Stimulated activated effector memory CD8-positive, alpha-beta T cell treated with anti-CD3 and anti-CD28 coated beads, Interleukin-12 subunit alpha, Interleukin-12 subunit beta, amount 100 ng/mL, for 72 hours (primary cell): ENCODE data around the gene PTPRN2.
"Not testable (repeated sequence)": the region's sequence is repeated elsewhere in the genome, so short reads cannot be mapped to it uniquely, and the experiment has no call there.

Experiments used
- ATAC-seq: fragments of 150-1000 bp; cut with Tn5 transposase; 2 replicates; pipeline ENCODE4 v1.10.0; 2021
- DNase-seq, 2 donors: peaks; one replicate each; pipeline ENCODE4 v3.0.0; 2021 to 2022; ENCODE audit warnings: low spot score in 2 of 2
- H3K27ac Mint-ChIP-seq: one replicate; pipeline ENCODE4 v1.8.0; 2022; ENCODE audit warnings: mild to moderate bottlenecking, mixed read lengths
- H3K36me3 Mint-ChIP-seq: one replicate; pipeline ENCODE4 v1.8.0; 2022; ENCODE audit warnings: mild to moderate bottlenecking, mixed read lengths
- H3K4me1 Mint-ChIP-seq: one replicate; pipeline ENCODE4 v1.8.0; 2022; ENCODE audit warnings: mixed read lengths
- H3K4me3 Mint-ChIP-seq: one replicate; pipeline ENCODE4 v1.8.0; 2022; ENCODE audit warnings: mild to moderate bottlenecking, mixed read lengths
- H3K9me3 Mint-ChIP-seq: one replicate; pipeline ENCODE4 v1.8.0; 2022; ENCODE audit warnings: mixed read lengths

Gene PTPRN2

DNA sequence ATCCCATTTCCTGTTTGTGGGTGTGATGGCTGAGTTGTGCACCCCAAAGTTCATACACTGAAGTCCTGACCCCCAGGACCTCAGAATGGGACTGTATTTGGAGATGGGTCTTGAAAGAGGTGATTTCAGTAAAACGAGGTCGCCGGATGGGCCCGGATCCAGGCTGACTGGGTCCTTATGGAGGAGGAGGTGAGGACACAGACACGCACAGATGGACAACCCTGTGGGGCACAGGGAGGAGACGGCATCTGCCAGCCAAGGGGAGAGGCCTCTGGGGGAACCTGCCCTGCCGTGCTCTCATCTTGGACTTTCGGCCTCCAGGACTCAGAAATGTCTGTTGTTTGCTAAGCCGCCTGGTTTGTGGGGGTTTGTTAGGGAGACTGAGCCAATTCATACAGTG, 61.1 kb downstream of the PTPRN2 start:
- H3K4me1 Mint-ChIP-seq = no peaks in the 10 kb centered on the region
- ATAC-seq (no peak), DNase-seq (no peak)
- H3K36me3 Mint-ChIP-seq = no peaks in the 10 kb centered on the region
- no peaks in the 10 kb centered on the region for H3K9me3 Mint-ChIP-seq
- H3K4me3 Mint-ChIP-seq = no peak overlapping the region
- no peak overlapping the region for H3K27ac Mint-ChIP-seq

- ATAC-seq (peak; percentile 25), DNase-seq (no peak)
- Mint-ChIP-seq H3K9me3 (no peaks in the 10 kb centered on the region), H3K4me3 (no peak overlapping the region), H3K36me3 (no peaks in the 10 kb centered on the region), H3K4me1 (no peaks in the 10 kb centered on the region), H3K27ac (no peak overlapping the region)
Measured at GRCh38 chr7:158525648-158526484, 61.8 kb downstream of the PTPRN2 start.

- no peak for ATAC-seq
Measured at GRCh38 chr7:158524749-158525635, 62.6 kb downstream of the PTPRN2 start.

GRCh38 chr7:158524286-158524685, 63.3 kb downstream of the PTPRN2 start:
- not testable (repeated sequence) for H3K4me1 Mint-ChIP-seq, H3K27ac Mint-ChIP-seq, H3K36me3 Mint-ChIP-seq, H3K4me3 Mint-ChIP-seq, ATAC-seq, H3K9me3 Mint-ChIP-seq, DNase-seq

More at GRCh38 chr7:158524749-158525635, 62.6 kb downstream of the PTPRN2 start:
- H3K4me1 Mint-ChIP-seq = no peaks in the 10 kb centered on the region
- no peak overlapping the region for H3K27ac Mint-ChIP-seq
- DNase-seq = no peak
- H3K9me3 Mint-ChIP-seq = no peaks in the 10 kb centered on the region
- H3K4me3 Mint-ChIP-seq = no peak overlapping the region
- H3K36me3 Mint-ChIP-seq = no peaks in the 10 kb centered on the region

DNA sequence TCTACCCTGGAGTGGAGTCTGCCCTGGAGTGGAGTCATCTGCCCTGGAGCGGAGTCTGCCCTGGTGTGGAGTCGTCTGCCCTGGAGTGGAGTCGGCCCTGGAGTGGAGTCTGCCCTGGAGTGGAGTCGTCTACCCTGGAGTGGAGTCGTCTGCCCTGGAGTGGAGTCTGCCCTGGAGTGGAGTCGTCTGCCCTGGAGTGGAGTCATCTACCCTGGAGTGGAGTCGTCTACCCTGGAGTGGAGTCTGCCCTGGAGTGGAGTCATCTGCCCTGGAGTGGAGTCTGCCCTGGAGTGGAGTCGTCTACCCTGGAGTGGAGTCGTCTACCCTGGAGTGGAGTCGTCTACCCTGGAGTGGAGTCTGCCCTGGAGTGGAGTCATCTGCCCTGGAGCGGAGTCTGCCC, 63.7 kb downstream of the PTPRN2 start:
- H3K4me1 Mint-ChIP-seq, DNase-seq, ATAC-seq, H3K36me3 Mint-ChIP-seq, H3K9me3 Mint-ChIP-seq, H3K27ac Mint-ChIP-seq, H3K4me3 Mint-ChIP-seq: not testable (repeated sequence)

- H3K27ac Mint-ChIP-seq, H3K36me3 Mint-ChIP-seq, H3K4me3 Mint-ChIP-seq, ATAC-seq, H3K4me1 Mint-ChIP-seq, DNase-seq, H3K9me3 Mint-ChIP-seq: not testable (repeated sequence)
Measured at GRCh38 chr7:158523165-158523856, 64.3 kb downstream of the PTPRN2 start.

DNA sequence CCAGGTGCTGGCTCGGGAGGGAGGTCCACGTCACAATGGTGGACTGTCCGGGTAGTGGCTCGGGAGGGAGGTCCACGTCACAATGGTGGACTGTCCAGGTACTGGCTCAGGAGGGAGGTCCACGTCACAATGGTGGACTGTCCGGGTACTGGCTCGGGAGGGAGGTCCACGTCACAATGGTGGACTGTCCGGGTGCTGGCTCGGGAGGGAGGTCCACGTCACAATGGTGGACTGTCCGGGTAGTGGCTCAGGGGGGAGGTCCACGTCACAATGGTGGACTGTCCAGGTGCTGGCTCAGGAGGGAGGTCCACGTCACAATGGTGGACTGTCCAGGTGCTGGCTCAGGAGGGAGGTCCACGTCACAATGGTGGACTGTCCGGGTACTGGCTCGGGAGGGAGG, 65.8 kb downstream of the PTPRN2 start:
- not testable (repeated sequence) for H3K36me3 Mint-ChIP-seq, H3K4me1 Mint-ChIP-seq, ATAC-seq, H3K27ac Mint-ChIP-seq, H3K9me3 Mint-ChIP-seq, DNase-seq, H3K4me3 Mint-ChIP-seq

DNA sequence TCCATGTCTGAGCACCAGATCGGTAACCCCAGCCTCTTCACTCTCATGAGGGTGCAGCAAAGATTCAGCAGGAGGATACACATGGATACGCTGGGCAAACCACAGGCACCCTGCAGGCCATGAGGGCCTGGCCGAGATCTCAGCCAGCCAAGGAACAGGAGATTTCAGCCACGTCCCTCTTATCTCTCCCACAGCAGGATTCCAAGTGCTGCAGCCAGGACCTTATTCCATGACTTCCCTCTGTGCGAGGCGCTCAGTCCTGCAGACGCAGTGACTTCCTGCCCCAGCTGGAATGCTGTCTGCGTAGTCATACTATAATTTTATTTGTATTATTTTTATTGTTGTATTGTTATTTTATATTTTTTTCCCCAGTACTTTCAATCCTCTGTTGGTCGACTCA, 66.8 kb downstream of the PTPRN2 start:
- Mint-ChIP-seq H3K9me3 (no peaks in the 10 kb centered on the region), H3K36me3 (no peaks in the 10 kb centered on the region), H3K27ac (no peak overlapping the region), H3K4me1 (peaks cover under 1% of the 10 kb centered on the region), H3K4me3 (no peak overlapping the region)
- DNase-seq (no peak), ATAC-seq (no peak)

- no peaks in the 10 kb centered on the region for H3K9me3 Mint-ChIP-seq
- ATAC-seq = no peak
- DNase-seq = no peak
- H3K27ac Mint-ChIP-seq = no peak overlapping the region
- peaks cover 5% of the 10 kb centered on the region for H3K4me1 Mint-ChIP-seq
- no peak overlapping the region for H3K4me3 Mint-ChIP-seq
- H3K36me3 Mint-ChIP-seq = no peaks in the 10 kb centered on the region
Measured at GRCh38 chr7:158519633-158520174, 67.9 kb downstream of the PTPRN2 start.

- no peak for DNase-seq
- H3K9me3 Mint-ChIP-seq = no peaks in the 10 kb centered on the region
- no peak for ATAC-seq
- no peaks in the 10 kb centered on the region for H3K36me3 Mint-ChIP-seq
- peaks cover 5% of the 10 kb centered on the region for H3K4me1 Mint-ChIP-seq
- H3K27ac Mint-ChIP-seq = no peak overlapping the region
- no peak overlapping the region for H3K4me3 Mint-ChIP-seq
Measured at GRCh38 chr7:158518980-158519632, 68.5 kb downstream of the PTPRN2 start.

DNA sequence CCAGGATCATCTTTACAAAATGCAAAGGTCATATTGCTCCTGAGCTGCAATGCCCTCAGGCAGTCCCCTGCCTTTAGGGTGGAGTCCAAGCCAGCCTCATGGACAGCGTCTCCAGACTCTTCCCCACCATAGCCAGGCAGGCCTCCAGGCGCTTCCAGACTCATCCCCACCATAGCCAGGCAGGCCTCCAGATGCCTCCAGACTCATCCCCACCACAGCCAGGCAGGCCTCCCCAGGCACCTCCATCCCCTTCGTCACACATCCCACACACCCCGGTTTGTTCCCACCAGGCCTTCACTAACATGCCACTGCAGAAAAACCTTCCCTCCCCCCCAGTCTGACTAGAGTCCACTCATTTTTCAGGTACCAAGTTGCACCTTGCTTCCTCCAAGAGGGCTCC, 70.1 kb downstream of the PTPRN2 start:
- H3K4me3 Mint-ChIP-seq = no peak overlapping the region
- no peak for ATAC-seq
- no peaks in the 10 kb centered on the region for H3K36me3 Mint-ChIP-seq
- peaks cover 2% of the 10 kb centered on the region for H3K9me3 Mint-ChIP-seq
- peaks cover 5% of the 10 kb centered on the region for H3K4me1 Mint-ChIP-seq
- H3K27ac Mint-ChIP-seq = no peak overlapping the region
- no peak for DNase-seq

DNA sequence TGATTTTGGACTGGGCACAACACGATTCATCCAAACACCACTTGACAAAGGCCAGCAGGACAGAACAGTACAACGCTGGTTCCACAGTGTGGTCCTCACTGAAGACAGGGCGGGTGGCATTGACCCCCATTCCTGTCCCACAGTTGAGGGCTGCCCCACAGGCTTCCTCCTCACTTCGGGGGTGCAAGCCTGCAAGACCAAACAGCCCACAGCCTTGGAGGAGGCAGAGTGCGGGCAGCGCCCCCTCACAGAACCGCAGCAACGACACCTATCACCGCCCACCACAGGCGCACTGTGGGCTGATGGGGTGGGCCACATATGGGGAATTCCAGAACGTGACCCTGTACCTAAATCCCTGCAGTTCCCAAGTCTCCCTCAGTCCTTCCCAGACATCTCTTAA, 70.6 kb downstream of the PTPRN2 start:
- DNase-seq (no peak), ATAC-seq (no peak)
- H3K9me3 Mint-ChIP-seq = peaks cover 6% of the 10 kb centered on the region
- H3K36me3 Mint-ChIP-seq = no peaks in the 10 kb centered on the region
- H3K4me3 Mint-ChIP-seq = no peak overlapping the region
- H3K4me1 Mint-ChIP-seq = peaks cover 5% of the 10 kb centered on the region
- H3K27ac Mint-ChIP-seq = no peak overlapping the region

DNA sequence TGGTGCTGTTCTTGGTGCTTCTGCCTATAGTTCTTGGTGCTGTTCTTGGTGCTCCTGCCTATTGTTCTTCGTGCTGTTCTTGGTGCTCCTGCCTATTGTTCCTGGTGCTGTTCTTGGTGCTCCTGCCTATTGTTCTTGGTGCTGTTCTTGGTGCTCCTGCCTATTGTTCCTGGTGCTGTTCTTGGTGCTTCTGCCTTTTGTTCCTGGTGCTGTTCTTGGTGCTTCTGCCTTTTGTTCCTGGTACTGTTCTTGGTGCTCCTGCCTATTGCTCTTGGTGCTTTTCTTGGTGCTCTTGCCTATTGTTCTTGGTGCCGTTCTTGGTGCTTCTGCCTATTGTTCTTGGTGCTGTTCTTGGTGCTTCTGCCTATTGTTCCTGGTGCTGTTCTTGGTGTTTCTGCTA, 71.1 kb downstream of the PTPRN2 start:
- H3K4me3 Mint-ChIP-seq = no peak overlapping the region
- peaks cover 11% of the 10 kb centered on the region for H3K9me3 Mint-ChIP-seq
- H3K36me3 Mint-ChIP-seq = no peaks in the 10 kb centered on the region
- DNase-seq (no peak), ATAC-seq (no peak)
- H3K4me1 Mint-ChIP-seq = peaks cover 5% of the 10 kb centered on the region
- no peak overlapping the region for H3K27ac Mint-ChIP-seq

- H3K4me3 Mint-ChIP-seq = no peak overlapping the region
- H3K36me3 Mint-ChIP-seq = no peaks in the 10 kb centered on the region
- DNase-seq (no peak), ATAC-seq (no peak)
- H3K9me3 Mint-ChIP-seq = peaks cover 18% of the 10 kb centered on the region
- peaks cover 5% of the 10 kb centered on the region for H3K4me1 Mint-ChIP-seq
- no peak overlapping the region for H3K27ac Mint-ChIP-seq
Measured at GRCh38 chr7:158512869-158513268, 74.8 kb downstream of the PTPRN2 start.

GRCh38 chr7:158512042-158512441, 75.6 kb downstream of the PTPRN2 start:
- DNase-seq (no peak), ATAC-seq (no peak)
- peaks cover 5% of the 10 kb centered on the region for H3K4me1 Mint-ChIP-seq
- no peak overlapping the region for H3K4me3 Mint-ChIP-seq
- no peak overlapping the region for H3K27ac Mint-ChIP-seq
- H3K9me3 Mint-ChIP-seq = peaks cover 18% of the 10 kb centered on the region
- H3K36me3 Mint-ChIP-seq = no peaks in the 10 kb centered on the region
